Measurements from ENCODE around the gene GABARAPL1.
"Not testable (repeated sequence)": the region's sequence is repeated elsewhere in the genome, so short reads cannot be mapped to it uniquely, and the experiment has no call there.

Gene GABARAPL1

DNA sequence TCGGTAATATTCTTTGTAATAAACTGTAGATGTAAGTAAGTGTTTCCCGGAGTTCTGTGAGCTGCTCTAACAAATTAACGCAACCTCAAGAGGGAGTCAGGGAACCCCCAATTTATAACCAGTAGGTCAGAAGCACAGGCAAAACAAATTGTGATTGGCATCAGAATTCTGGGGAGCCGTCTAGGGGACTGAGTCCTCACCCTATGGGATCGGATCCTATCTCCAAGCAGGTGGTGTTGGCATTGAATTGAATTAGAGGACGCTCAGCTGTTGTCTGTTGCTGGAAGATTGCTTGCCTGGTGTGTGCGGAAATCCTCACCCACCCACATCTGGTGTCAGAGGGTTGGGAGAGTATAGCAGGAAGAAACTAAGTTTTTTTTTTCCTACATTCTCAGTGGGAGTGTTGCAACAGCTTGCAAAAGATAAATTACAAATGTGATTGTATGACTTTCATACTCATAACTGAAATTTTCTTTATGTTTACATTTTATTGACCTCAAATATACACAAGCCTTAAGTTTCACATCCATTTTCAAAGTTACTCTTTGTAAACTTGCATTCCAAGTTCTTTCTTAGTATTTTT is 28.3 kb upstream of the GABARAPL1 start:
- no peaks in the 10 kb centered on the region for H3K27me3 ChIP-seq (ENCODE audit: low read length)
- H2AFZ ChIP-seq (ENCODE audit: low read depth, low read length, severe bottlenecking): no peak overlapping the region
- H3K4me2 ChIP-seq (ENCODE audit: low read depth, low read length, poor library complexity, severe bottlenecking): no peak overlapping the region
- H3K9ac ChIP-seq (ENCODE audit: low read length): no peak overlapping the region
- no peaks in the 10 kb centered on the region for H3F3A ChIP-seq (ENCODE audit: insufficient read depth)
- H3K36me3 ChIP-seq (ENCODE audit: low read length): no peaks in the 10 kb centered on the region
- TF ChIP-seq EZH2phosphoT487 (conservative IDR thresholded peaks at IDR 0.05; ENCODE audit: low read length): no peak
- TF ChIP-seq, protein P1, sequence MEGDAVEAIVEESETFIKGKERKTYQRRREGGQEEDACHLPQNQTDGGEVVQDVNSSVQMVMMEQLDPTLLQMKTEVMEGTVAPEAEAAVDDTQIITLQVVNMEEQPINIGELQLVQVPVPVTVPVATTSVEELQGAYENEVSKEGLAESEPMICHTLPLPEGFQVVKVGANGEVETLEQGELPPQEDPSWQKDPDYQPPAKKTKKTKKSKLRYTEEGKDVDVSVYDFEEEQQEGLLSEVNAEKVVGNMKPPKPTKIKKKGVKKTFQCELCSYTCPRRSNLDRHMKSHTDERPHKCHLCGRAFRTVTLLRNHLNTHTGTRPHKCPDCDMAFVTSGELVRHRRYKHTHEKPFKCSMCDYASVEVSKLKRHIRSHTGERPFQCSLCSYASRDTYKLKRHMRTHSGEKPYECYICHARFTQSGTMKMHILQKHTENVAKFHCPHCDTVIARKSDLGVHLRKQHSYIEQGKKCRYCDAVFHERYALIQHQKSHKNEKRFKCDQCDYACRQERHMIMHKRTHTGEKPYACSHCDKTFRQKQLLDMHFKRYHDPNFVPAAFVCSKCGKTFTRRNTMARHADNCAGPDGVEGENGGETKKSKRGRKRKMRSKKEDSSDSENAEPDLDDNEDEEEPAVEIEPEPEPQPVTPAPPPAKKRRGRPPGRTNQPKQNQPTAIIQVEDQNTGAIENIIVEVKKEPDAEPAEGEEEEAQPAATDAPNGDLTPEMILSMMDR (IDR thresholded peaks at IDR 0.05; ENCODE audit: insufficient read depth, low read length, poor library complexity, severe bottlenecking): no peak
- no peak overlapping the region for H3K4me3 ChIP-seq (ENCODE audit: insufficient read depth, low read length, poor library complexity, severe bottlenecking)
- H3K79me2 ChIP-seq (ENCODE audit: insufficient read depth, low read length): no peaks in the 10 kb centered on the region
- H3K27ac ChIP-seq (ENCODE audit: low read depth, low read length): no peak overlapping the region
- no peaks in the 10 kb centered on the region for H3K9me2 ChIP-seq (replicated peaks; ENCODE audit: insufficient read depth, low read length)
- no peaks in the 10 kb centered on the region for H4K20me1 ChIP-seq (ENCODE audit: low read depth, low read length)
- H3K9me3 ChIP-seq (ENCODE audit: insufficient read depth, low read length): no peaks in the 10 kb centered on the region

DNA sequence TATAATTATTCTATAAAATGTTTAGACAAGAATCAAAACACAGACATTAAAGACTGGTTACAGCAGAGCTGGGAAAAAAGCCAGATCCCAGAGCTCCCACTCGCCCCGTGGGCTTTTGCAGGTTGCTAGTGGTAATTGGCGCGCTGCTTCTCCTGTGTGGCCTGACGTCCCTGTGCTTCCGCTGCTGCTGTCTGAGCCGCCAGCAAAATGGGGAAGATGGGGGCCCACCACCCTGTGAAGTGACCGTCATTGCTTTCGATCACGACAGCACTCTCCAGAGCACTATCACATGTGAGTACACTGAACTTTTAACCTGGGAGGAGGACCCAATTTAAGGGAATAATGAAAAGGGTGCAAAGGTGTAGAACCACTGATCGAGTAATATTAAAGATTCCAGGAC is 26.4 kb upstream of the GABARAPL1 start:
- H4K20me1 ChIP-seq (ENCODE audit: low read depth, low read length): no peaks in the 10 kb centered on the region
- H3K79me2 ChIP-seq (ENCODE audit: insufficient read depth, low read length): no peaks in the 10 kb centered on the region
- no peak overlapping the region for H3K4me2 ChIP-seq (ENCODE audit: low read depth, low read length, poor library complexity, severe bottlenecking)
- H2AFZ ChIP-seq (ENCODE audit: low read depth, low read length, severe bottlenecking): no peak overlapping the region
- H3K9me2 ChIP-seq (replicated peaks; ENCODE audit: insufficient read depth, low read length): no peaks in the 10 kb centered on the region
- no peaks in the 10 kb centered on the region for H3F3A ChIP-seq (ENCODE audit: insufficient read depth)
- H3K36me3 ChIP-seq (ENCODE audit: low read length): no peaks in the 10 kb centered on the region
- no peaks in the 10 kb centered on the region for H3K9me3 ChIP-seq (ENCODE audit: insufficient read depth, low read length)
- no peak overlapping the region for H3K27ac ChIP-seq (ENCODE audit: low read depth, low read length)
- no peak overlapping the region for H3K9ac ChIP-seq (ENCODE audit: low read length)
- H3K27me3 ChIP-seq (ENCODE audit: low read length): no peaks in the 10 kb centered on the region
- TF ChIP-seq EZH2phosphoT487 (conservative IDR thresholded peaks at IDR 0.05; ENCODE audit: low read length): no peak
- TF ChIP-seq, protein P1 (IDR thresholded peaks at IDR 0.05; ENCODE audit: insufficient read depth, low read length, poor library complexity, severe bottlenecking): no peak
- H3K4me3 ChIP-seq (ENCODE audit: insufficient read depth, low read length, poor library complexity, severe bottlenecking): no peak overlapping the region

- H3K9me3 ChIP-seq (ENCODE audit: insufficient read depth, low read length); H3K27me3 ChIP-seq (ENCODE audit: low read length); H3K4me3 ChIP-seq (ENCODE audit: insufficient read depth, low read length, poor library complexity, severe bottlenecking); H3K9me2 ChIP-seq (replicated peaks; ENCODE audit: insufficient read depth, low read length); H3F3A ChIP-seq (ENCODE audit: insufficient read depth); H3K36me3 ChIP-seq (ENCODE audit: low read length); H3K79me2 ChIP-seq (ENCODE audit: insufficient read depth, low read length); H4K20me1 ChIP-seq (ENCODE audit: low read depth, low read length); H3K27ac ChIP-seq (ENCODE audit: low read depth, low read length); H2AFZ ChIP-seq (ENCODE audit: low read depth, low read length, severe bottlenecking); H3K9ac ChIP-seq (ENCODE audit: low read length); H3K4me2 ChIP-seq (ENCODE audit: low read depth, low read length, poor library complexity, severe bottlenecking): not testable (repeated sequence)
Observed at GRCh38 chr12:10186958-10187357, 25.7 kb upstream of the GABARAPL1 start.

DNA sequence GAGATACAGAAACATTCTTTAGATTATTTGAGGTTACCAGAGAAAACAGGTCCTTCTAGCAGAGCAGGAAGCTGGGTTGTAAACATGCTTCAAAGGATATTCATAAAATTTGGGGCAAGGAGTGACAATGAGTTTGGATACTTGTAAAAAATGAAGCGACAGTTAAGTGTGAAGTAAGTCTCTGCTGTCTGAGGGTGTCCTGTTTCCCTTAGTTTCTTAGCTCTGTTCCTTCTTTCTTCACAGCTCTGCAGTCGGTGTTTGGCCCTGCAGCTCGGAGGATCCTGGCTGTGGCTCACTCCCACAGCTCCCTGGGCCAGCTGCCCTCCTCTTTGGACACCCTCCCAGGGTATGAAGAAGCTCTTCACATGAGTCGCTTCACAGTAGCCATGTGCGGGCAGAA is 23.0 kb upstream of the GABARAPL1 start:
- H3K27me3 ChIP-seq (ENCODE audit: low read length): no peaks in the 10 kb centered on the region
- H4K20me1 ChIP-seq (ENCODE audit: low read depth, low read length): no peaks in the 10 kb centered on the region
- H3K9ac ChIP-seq (ENCODE audit: low read length): no peak overlapping the region
- H3K9me2 ChIP-seq (replicated peaks; ENCODE audit: insufficient read depth, low read length): no peaks in the 10 kb centered on the region
- H3F3A ChIP-seq (ENCODE audit: insufficient read depth): no peaks in the 10 kb centered on the region
- H3K36me3 ChIP-seq (ENCODE audit: low read length): no peaks in the 10 kb centered on the region
- no peak overlapping the region for H3K4me2 ChIP-seq (ENCODE audit: low read depth, low read length, poor library complexity, severe bottlenecking)
- no peak overlapping the region for H3K27ac ChIP-seq (ENCODE audit: low read depth, low read length)
- TF ChIP-seq, protein P1 (IDR thresholded peaks at IDR 0.05; ENCODE audit: insufficient read depth, low read length, poor library complexity, severe bottlenecking): no peak
- TF ChIP-seq EZH2phosphoT487 (conservative IDR thresholded peaks at IDR 0.05; ENCODE audit: low read length): no peak
- H3K9me3 ChIP-seq (ENCODE audit: insufficient read depth, low read length): no peaks in the 10 kb centered on the region
- no peak overlapping the region for H3K4me3 ChIP-seq (ENCODE audit: insufficient read depth, low read length, poor library complexity, severe bottlenecking)
- no peaks in the 10 kb centered on the region for H3K79me2 ChIP-seq (ENCODE audit: insufficient read depth, low read length)
- H2AFZ ChIP-seq (ENCODE audit: low read depth, low read length, severe bottlenecking): no peak overlapping the region
